ENCODE results near the gene RNASET2. TPM values are rescaled to one million over a fixed set of nuclear protein-coding genes. Genes with fewer than 3 reads are reported as not detected.

The RNASET2 gene
- total RNA-seq, 1 donor from 2014 or later = 22.0 TPM

DNA sequence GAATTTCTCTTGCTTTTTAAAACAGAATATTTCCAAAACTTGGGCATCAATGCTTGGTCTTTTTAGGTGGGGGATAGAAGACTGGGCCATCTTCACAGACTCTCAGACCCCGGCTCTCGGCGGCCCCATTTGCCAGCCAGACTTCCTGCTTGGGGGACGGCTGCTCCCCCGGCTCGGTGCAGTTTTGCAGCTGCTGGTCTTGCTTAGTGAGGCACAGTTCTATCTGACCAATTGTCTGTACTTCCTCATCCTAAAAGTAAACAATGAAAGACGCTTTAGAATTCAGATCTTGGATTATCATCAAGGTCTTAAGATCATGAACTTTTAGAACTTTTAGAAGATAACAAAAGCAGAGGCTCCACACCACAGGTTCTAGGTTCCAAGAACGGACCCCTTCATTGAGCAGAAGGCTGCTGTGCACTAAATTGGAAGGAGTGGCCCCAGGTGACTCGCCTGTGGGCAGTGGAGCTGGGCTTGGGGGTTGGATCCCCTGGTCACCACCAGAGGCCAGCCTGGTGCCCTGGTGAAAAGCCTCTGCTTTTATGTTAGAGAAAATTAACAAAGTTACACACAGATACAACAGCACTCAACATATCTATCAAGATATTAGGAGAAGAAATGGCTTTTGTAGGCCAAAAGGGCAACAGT lies 26.7 kb downstream of the RNASET2 start:
- TF ChIP-seq EZH2 (IDR thresholded peaks at IDR 0.05; ENCODE audit: insufficient read depth, low read length) (no peak), CTCF (IDR thresholded peaks at IDR 0.05; ENCODE audit: insufficient read depth, low read depth, low read length) (no peak)
- no peak for FAIRE-seq
- Histone ChIP-seq H3K9me3 (ENCODE audit: insufficient read depth, low read depth, low read length) (no peaks in the 10 kb centered on the region), H2AFZ (ENCODE audit: low read depth, low read length) (no peak overlapping the region), H3K79me2 (ENCODE audit: insufficient read depth, low read length) (no peaks in the 10 kb centered on the region), H3K27me3 (ENCODE audit: insufficient read depth, low read length) (no peaks in the 10 kb centered on the region), H3K9ac (ENCODE audit: low read length) (no peak overlapping the region), H4K20me1 (ENCODE audit: insufficient read depth, low read length) (no peaks in the 10 kb centered on the region), H3K27ac (ENCODE audit: low read depth, low read length) (no peak overlapping the region), H3K36me3 (ENCODE audit: insufficient read depth, low read length) (no peaks in the 10 kb centered on the region), H3K4me1 (ENCODE audit: insufficient read depth, low read length) (no peaks in the 10 kb centered on the region), H3K4me2 (ENCODE audit: low read length) (no peak overlapping the region), H3K4me3 (ENCODE audit: insufficient read depth, low read depth, low read length) (no peak overlapping the region)
- Mint-ChIP-seq H3K36me3 (ENCODE audit: low read depth, unreplicated experiment) (peaks cover 4% of the 10 kb centered on the region), H3K9me3 (ENCODE audit: unreplicated experiment) (no peaks in the 10 kb centered on the region), H3K4me3 (ENCODE audit: unreplicated experiment) (no peak overlapping the region), H3K4me1 (ENCODE audit: low read depth, unreplicated experiment) (no peaks in the 10 kb centered on the region), H3K27ac (ENCODE audit: unreplicated experiment) (no peak overlapping the region), H3K27me3 (ENCODE audit: low read depth, unreplicated experiment) (peaks cover 2% of the 10 kb centered on the region)
- DNase-seq (ENCODE audit: low read depth) = no peak

DNA sequence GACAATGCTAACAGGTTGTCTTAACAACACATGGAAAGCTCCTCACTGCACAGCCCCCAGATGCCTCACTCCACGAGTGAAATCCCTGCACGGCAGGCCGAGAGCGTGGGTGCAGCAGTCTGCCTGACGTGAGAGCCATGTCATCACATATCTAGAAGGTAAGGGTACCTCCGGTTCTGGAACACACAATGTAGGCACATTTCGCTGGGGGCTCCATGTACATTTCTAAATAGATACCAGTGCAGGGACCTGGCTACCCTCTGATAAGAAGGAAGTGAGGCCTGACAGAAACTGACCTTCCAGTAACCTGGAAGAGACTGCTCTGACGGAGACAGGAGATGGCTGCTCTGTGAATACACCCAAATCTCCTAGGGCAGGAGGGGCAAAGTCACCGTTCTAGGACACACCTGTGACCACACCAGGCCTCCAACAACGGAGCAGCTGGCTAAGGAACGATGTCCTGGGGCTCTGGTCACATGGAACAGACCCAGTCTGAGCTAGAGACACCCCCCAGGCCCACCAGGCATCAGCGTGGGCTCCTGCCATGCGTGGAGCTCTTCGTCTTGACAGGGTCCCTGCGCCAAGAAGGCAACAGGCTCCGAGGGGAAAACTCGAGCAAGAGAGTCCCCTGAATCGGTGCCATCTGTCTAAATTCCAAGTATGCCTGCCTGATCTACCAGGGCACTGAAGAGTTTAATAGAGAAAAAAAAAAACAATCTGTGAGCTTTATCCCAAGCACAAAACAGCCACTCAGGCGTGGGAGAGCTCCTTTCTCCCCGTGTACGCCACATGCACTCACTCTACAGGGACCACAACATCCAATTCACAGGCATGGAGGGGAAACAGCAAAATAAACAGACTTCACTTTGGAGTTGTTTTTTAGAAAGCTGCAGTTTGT lies 27.5 kb downstream of the RNASET2 start:
- TF ChIP-seq CTCF (IDR thresholded peaks at IDR 0.05; ENCODE audit: insufficient read depth, low read depth, low read length) (no peak), EZH2 (IDR thresholded peaks at IDR 0.05; ENCODE audit: insufficient read depth, low read length) (no peak)
- no peaks in the 10 kb centered on the region for H3K36me3 ChIP-seq (ENCODE audit: insufficient read depth, low read length)
- Mint-ChIP-seq H3K4me3 (ENCODE audit: unreplicated experiment) (no peak overlapping the region), H3K36me3 (ENCODE audit: low read depth, unreplicated experiment) (peaks cover 4% of the 10 kb centered on the region), H3K27ac (ENCODE audit: unreplicated experiment) (no peak overlapping the region), H3K27me3 (ENCODE audit: low read depth, unreplicated experiment) (peaks cover 2% of the 10 kb centered on the region), H3K4me1 (ENCODE audit: low read depth, unreplicated experiment) (no peaks in the 10 kb centered on the region), H3K9me3 (ENCODE audit: unreplicated experiment) (no peaks in the 10 kb centered on the region)
- H3K27me3 ChIP-seq (ENCODE audit: insufficient read depth, low read length) = no peaks in the 10 kb centered on the region
- H3K79me2 ChIP-seq (ENCODE audit: insufficient read depth, low read length) = no peaks in the 10 kb centered on the region
- H3K27ac ChIP-seq (ENCODE audit: low read depth, low read length) = no peak overlapping the region
- no peaks in the 10 kb centered on the region for H3K9me3 ChIP-seq (ENCODE audit: insufficient read depth, low read depth, low read length)
- no peak overlapping the region for H3K4me2 ChIP-seq (ENCODE audit: low read length)
- DNase-seq (ENCODE audit: low read depth) (no peak), FAIRE-seq (no peak)
- no peak overlapping the region for H2AFZ ChIP-seq (ENCODE audit: low read depth, low read length)
- no peak overlapping the region for H3K4me3 ChIP-seq (ENCODE audit: insufficient read depth, low read depth, low read length)
- H3K4me1 ChIP-seq (ENCODE audit: insufficient read depth, low read length) = no peaks in the 10 kb centered on the region
- H3K9ac ChIP-seq (ENCODE audit: low read length) = no peak overlapping the region
- no peaks in the 10 kb centered on the region for H4K20me1 ChIP-seq (ENCODE audit: insufficient read depth, low read length)

Data from astrocyte (in vitro differentiated cells and primary cell).